Uterus (tissue), 2 donors: ENCODE data around the gene WBP1L.

Source experiments
- CTCF ChIP-seq, 4 experiments: fragments of 200-600 bp in 2 of 4; fragments of 450-650 bp in 2 of 4; sonication (generic) in 2 of 4; IDR thresholded peaks; one replicate each; pipeline ENCODE4 v1.5.1; 2016 to 2019; ENCODE audit warnings: antibody characterized with exemption in 4 of 4, mild to moderate bottlenecking in 2 of 4, moderate library complexity in 1 of 4
- POLR2A ChIP-seq, 2 donors: fragments of 450-650 bp; IDR thresholded peaks; one replicate each; pipeline ENCODE4 v1.6.1; 2016; ENCODE audit warnings: antibody characterized with exemption in 2 of 2, mild to moderate bottlenecking in 1 of 2, moderate library complexity in 1 of 2

GRCh38 chr10:102710609-102711008, 33.1 kb upstream of the WBP1L start:
- no peak for TF ChIP-seq POLR2A (IDR thresholded peaks at IDR 0.05)
- TF ChIP-seq CTCF (IDR thresholded peaks at IDR 0.05): no peak
